ENCODE data around the gene SLC17A7. TPM values are rescaled to one million over a fixed set of nuclear protein-coding genes. Genes with fewer than 3 reads are reported as not detected.

SLC17A7 gene
- total and polyA plus RNA-seq, 9 of the 15 experiments (the other 6 are each of a cell fraction or from before 2014, with no cell fraction given): 1.1 to 15.7 (median 2.4) TPM

DNA sequence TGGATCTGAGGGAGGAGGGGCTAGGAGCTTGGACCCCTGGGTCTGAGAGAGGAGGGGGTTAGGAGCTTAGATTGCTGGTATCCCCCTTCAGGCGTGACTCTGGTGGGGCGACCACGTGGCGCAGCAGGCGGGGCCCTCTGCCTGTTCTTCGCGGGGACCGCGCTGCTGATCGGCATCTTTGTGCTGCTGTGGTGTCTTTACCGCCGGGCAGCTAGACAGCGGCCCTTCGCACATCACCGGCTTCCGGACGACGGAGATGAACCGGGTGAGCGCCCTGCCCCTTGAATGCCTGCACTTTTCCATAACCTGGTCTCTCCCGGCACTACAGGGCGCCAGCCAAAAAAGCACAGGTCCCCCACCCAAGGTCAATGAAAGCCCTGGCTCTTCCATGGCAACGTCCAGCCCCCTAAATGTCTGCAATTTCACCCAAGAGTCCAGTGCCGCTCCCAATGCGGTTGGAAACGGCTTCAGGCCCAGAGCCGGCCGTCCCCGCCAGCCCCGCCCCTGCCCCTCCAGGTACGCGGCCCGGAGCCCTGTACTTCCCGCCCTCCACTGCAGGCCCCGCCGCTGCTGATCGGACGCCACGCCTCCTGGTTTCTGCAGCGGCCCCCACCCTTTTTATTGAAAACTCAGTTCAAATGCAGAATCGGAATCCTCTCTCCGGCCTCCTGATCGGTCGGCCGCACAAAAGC is 13.3 kb downstream of the SLC17A7 start (continued):
- TF ChIP-seq, protein P1, sequence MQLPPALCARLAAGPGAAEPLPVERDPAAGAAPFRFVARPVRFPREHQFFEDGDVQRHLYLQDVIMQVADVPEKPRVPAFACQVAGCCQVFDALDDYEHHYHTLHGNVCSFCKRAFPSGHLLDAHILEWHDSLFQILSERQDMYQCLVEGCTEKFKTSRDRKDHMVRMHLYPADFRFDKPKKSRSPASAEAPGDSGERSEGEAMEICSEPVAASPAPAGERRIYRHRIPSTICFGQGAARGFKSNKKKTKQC (CRISPR knock-in tag; IDR thresholded peaks at IDR 0.05): no peak; the same call in 1 of the 2 replicates
- TF ChIP-seq TCF15 (CRISPR knock-in tag; IDR thresholded peaks at IDR 0.05) (no peak), POLR2G (IDR thresholded peaks at IDR 0.05; ENCODE audit: low read depth, low read length) (peak; percentile 66), ASH1L (IDR thresholded peaks at IDR 0.05; ENCODE audit: borderline replicate concordance, low read depth, partially characterized antibody) (no peak)

- Histone ChIP-seq H3K9me3 (replicated peaks; ENCODE audit: control insufficient read depth, insufficient read depth, low read depth, low read length) (no peaks in the 10 kb centered on the region), H3K4me1 (replicated peaks in 1 of 2; ENCODE audit: control insufficient read depth in 2 of 2, insufficient read depth in 2 of 2, low read length in 2 of 2) (peaks cover 49 to 83% of the 10 kb centered on the region in 2 experiments), H3K4me3 (no peak overlapping the region), H3K36me3 (ENCODE audit: control insufficient read depth, insufficient read depth, low read length) (no peaks in the 10 kb centered on the region; the same call in 2 of the 3 replicates), H4K20me1 (replicated peaks; ENCODE audit: control insufficient read depth, insufficient read depth, low read length) (no peaks in the 10 kb centered on the region), H3K27me3 (ENCODE audit: control insufficient read depth in 2 of 2, insufficient read depth in 2 of 2, low read length in 2 of 2) (no peaks in the 10 kb centered on the region), H2AFZ (ENCODE audit: low read depth, low read length) (no peak overlapping the region), H3K27ac (ENCODE audit: extremely low read depth, low read depth, low read length) (no peak overlapping the region), H3K9me1 (ENCODE audit: control insufficient read depth, insufficient read depth, low read length) (no peaks in the 10 kb centered on the region), H3K79me2 (ENCODE audit: control insufficient read depth, insufficient read depth, low read length) (peaks cover 9% of the 10 kb centered on the region), H3K9ac (ENCODE audit: insufficient read depth in 1 of 2, low read depth in 2 of 2, low read length in 2 of 2) (no peak overlapping the region), H3K4me2 (ENCODE audit: insufficient read depth, low read length) (no peak overlapping the region)
- FAIRE-seq (no peak), ATAC-seq (no peak), DNase-seq (ENCODE audit: extremely low read depth in 1 of 4, low spot score in 3 of 4) (no peak)
- ChIA-PET CTCF (ENCODE audit: low intra/inter-chr PET ratio) (no interaction called here), POLR2A (interaction anchor here (1.4 to 1.7 kb wide), 2 partner anchors 10 to 12 kb away, joined by 3 to 4 read pairs; no protein-coding TSS in a partner anchor)
- intact Hi-C loops (cut with micrococcal nuclease) (no loop called here), in situ Hi-C loops (cut with MboI) (no loop called here)
- 77% methylated on average over 5 of the region's 12 CpGs for WGBS (ENCODE audit: insufficient coverage, low coverage, missing lambda C conversion rate)
- no TSS peak for BruUV-seq (replicated peaks)
- TF ChIP-seq ELF4 (CRISPR knock-in tag; IDR thresholded peaks at IDR 0.05) (no peak), BDP1 (IDR thresholded peaks at IDR 0.05; ENCODE audit: insufficient read depth, insufficient read length) (no peak), ARNT (IDR thresholded peaks at IDR 0.05) (no peak), ATF7 (IDR thresholded peaks at IDR 0.05) (no peak), POLR2AphosphoS2 (IDR thresholded peaks at IDR 0.05; ENCODE audit: low read length) (no peak), ZNF512 (tag; IDR thresholded peaks at IDR 0.05) (no peak), NBN (IDR thresholded peaks at IDR 0.05; ENCODE audit: low read depth) (no peak), GTF2E2 (tag; IDR thresholded peaks at IDR 0.05) (no peak), CBFB (CRISPR knock-in tag; IDR thresholded peaks at IDR 0.05) (no peak), PHB2 (IDR thresholded peaks at IDR 0.05; ENCODE audit: low read depth) (no peak), CBX5 (IDR thresholded peaks at IDR 0.05; ENCODE audit: borderline replicate concordance, low read depth) (no peak), ZMIZ1 (IDR thresholded peaks at IDR 0.05; ENCODE audit: low read depth in 2 of 2, low read length in 2 of 2) (no peak)
These were observed 14.0 kb downstream of the SLC17A7 start for GRCh38 chr19:49427339-49427738.
